Effector memory CD4-positive, alpha-beta T cell (primary cell): ENCODE data around the gene CALHM6.

ENCODE experiments used
- DNase-seq, 3 donors: peaks; one replicate each; pipeline ENCODE4 v3.0.0-alpha.2; 2020
- H3K27ac ChIP-seq: 2 replicates; pipeline ENCODE4 v1.7.0; 2013; ENCODE audit warnings: mild to moderate bottlenecking, low read length, moderate library complexity; ENCODE audit not compliant: insufficient read depth, poor library complexity, severe bottlenecking
- H3K27me3 ChIP-seq: replicated peaks from 2 replicates; pipeline ENCODE4 v1.7.0; 2013; ENCODE audit warnings: mild to moderate bottlenecking, low read length; ENCODE audit not compliant: insufficient read depth, control insufficient read depth, poor library complexity, severe bottlenecking
- H3K36me3 ChIP-seq: 2 replicates; pipeline ENCODE4 v1.7.0; 2013; ENCODE audit warnings: mild to moderate bottlenecking, low read length, moderate library complexity; ENCODE audit not compliant: control insufficient read depth, insufficient read depth
- H3K4me1 ChIP-seq: 2 replicates; pipeline ENCODE4 v1.7.0; 2013; ENCODE audit warnings: low read length, mild to moderate bottlenecking; ENCODE audit not compliant: control insufficient read depth, insufficient read depth, poor library complexity, severe bottlenecking
- H3K4me3 ChIP-seq: 2 replicates; pipeline ENCODE4 v1.7.0; 2013; ENCODE audit warnings: low read length, low read depth, mild to moderate bottlenecking; ENCODE audit not compliant: insufficient read depth, poor library complexity, severe bottlenecking
- H3K9me3 ChIP-seq: 2 replicates; pipeline ENCODE4 v1.7.0; 2013; ENCODE audit warnings: mild to moderate bottlenecking, low read length, moderate library complexity; ENCODE audit not compliant: control insufficient read depth

CALHM6 gene

GRCh38 chr6:116430860-116431259, 30.3 kb upstream of the CALHM6 start:
- Histone ChIP-seq H3K9me3 (no peaks in the 10 kb centered on the region), H3K4me1 (no peaks in the 10 kb centered on the region), H3K27me3 (no peaks in the 10 kb centered on the region), H3K27ac (no peak overlapping the region), H3K4me3 (no peak overlapping the region), H3K36me3 (no peaks in the 10 kb centered on the region)
- no peak for DNase-seq

- H3K4me3 ChIP-seq, result no peak overlapping the region
- DNase-seq, result no peak
- no peaks in the 10 kb centered on the region for H3K4me1 ChIP-seq
- no peaks in the 10 kb centered on the region for H3K27me3 ChIP-seq
- H3K36me3 ChIP-seq, result no peaks in the 10 kb centered on the region
- no peaks in the 10 kb centered on the region for H3K9me3 ChIP-seq
- H3K27ac ChIP-seq, result no peak overlapping the region
Observed at GRCh38 chr6:116431964-116432595, 29.1 kb upstream of the CALHM6 start.

GRCh38 chr6:116433206-116433712, 27.9 kb upstream of the CALHM6 start:
- no peak for DNase-seq
- H3K27me3 ChIP-seq, result no peaks in the 10 kb centered on the region
- H3K4me3 ChIP-seq, result no peak overlapping the region
- no peaks in the 10 kb centered on the region for H3K9me3 ChIP-seq
- no peaks in the 10 kb centered on the region for H3K4me1 ChIP-seq
- H3K36me3 ChIP-seq, result no peaks in the 10 kb centered on the region
- no peak overlapping the region for H3K27ac ChIP-seq

- H3K27me3 ChIP-seq, result no peaks in the 10 kb centered on the region
- DNase-seq, result no peak
- no peaks in the 10 kb centered on the region for H3K4me1 ChIP-seq
- no peaks in the 10 kb centered on the region for H3K9me3 ChIP-seq
- H3K27ac ChIP-seq, result no peak overlapping the region
- H3K4me3 ChIP-seq, result no peak overlapping the region
- no peaks in the 10 kb centered on the region for H3K36me3 ChIP-seq
Observed at GRCh38 chr6:116434056-116434725, 27.0 kb upstream of the CALHM6 start.

GRCh38 chr6:116436586-116436985, 24.6 kb upstream of the CALHM6 start:
- Histone ChIP-seq H3K4me3 (no peak overlapping the region), H3K36me3 (no peaks in the 10 kb centered on the region), H3K4me1 (no peaks in the 10 kb centered on the region), H3K27ac (no peak overlapping the region), H3K9me3 (no peaks in the 10 kb centered on the region), H3K27me3 (no peaks in the 10 kb centered on the region)
- DNase-seq, result no peak

- Histone ChIP-seq H3K27ac (no peak overlapping the region), H3K9me3 (no peaks in the 10 kb centered on the region), H3K27me3 (no peaks in the 10 kb centered on the region), H3K36me3 (no peaks in the 10 kb centered on the region), H3K4me1 (no peaks in the 10 kb centered on the region), H3K4me3 (no peak overlapping the region)
- no peak for DNase-seq
Observed at GRCh38 chr6:116437656-116438055, 23.5 kb upstream of the CALHM6 start.

GRCh38 chr6:116438590-116439448, 22.4 kb upstream of the CALHM6 start:
- no peaks in the 10 kb centered on the region for H3K27me3 ChIP-seq
- H3K4me1 ChIP-seq, result no peaks in the 10 kb centered on the region
- H3K27ac ChIP-seq, result no peak overlapping the region
- no peaks in the 10 kb centered on the region for H3K36me3 ChIP-seq
- H3K9me3 ChIP-seq, result no peaks in the 10 kb centered on the region
- no peak for DNase-seq
- no peak overlapping the region for H3K4me3 ChIP-seq

- Histone ChIP-seq H3K4me3 (no peak overlapping the region), H3K27ac (no peak overlapping the region), H3K4me1 (peaks cover 3% of the 10 kb centered on the region), H3K36me3 (no peaks in the 10 kb centered on the region), H3K27me3 (no peaks in the 10 kb centered on the region), H3K9me3 (no peaks in the 10 kb centered on the region)
- DNase-seq, result no peak
Observed at GRCh38 chr6:116439522-116440051, 21.6 kb upstream of the CALHM6 start.

GRCh38 chr6:116443105-116443504, 18.1 kb upstream of the CALHM6 start:
- H3K27me3 ChIP-seq, result no peaks in the 10 kb centered on the region

More at GRCh38 chr6:116443105-116443504, 18.1 kb upstream of the CALHM6 start:
- DNase-seq, result no peak
- H3K4me3 ChIP-seq, result no peak overlapping the region
- no peak overlapping the region for H3K27ac ChIP-seq
- H3K4me1 ChIP-seq, result peaks cover 3% of the 10 kb centered on the region
- no peaks in the 10 kb centered on the region for H3K9me3 ChIP-seq
- H3K36me3 ChIP-seq, result no peaks in the 10 kb centered on the region
